Panc1 (cell line): Measurements from ENCODE around the gene ZBTB1. TPM values are rescaled to one million over a fixed set of nuclear protein-coding genes. Genes with fewer than 3 reads are reported as not detected.

ENCODE experiments used
- ATAC-seq: fragments of 200-7000 bp; cut with Tn5 transposase; 2 replicates; pipeline ENCODE4 v1.9.1; 2020; ENCODE audit warnings: mild to moderate bottlenecking, moderate library complexity
- BruUV-seq: library from RNA; stranded (reverse); fragments of 400-500 nt; replicated peaks from 2 replicates; lab custom pipeline; 2021; lab: Mats Ljungman, UMichigan
- CTCF ChIA-PET: fragments of 300-600 bp; sonication (Branson Sonifier 250); formaldehyde crosslinking; loops from one replicate; lab custom pipeline; 2022; ENCODE audit warnings: antibody characterized with exemption; lab: Charles Lee
- POLR2A ChIA-PET: fragments of 300-600 bp; sonication (Branson Sonifier 250); formaldehyde crosslinking; loops from one replicate; lab custom pipeline; 2022; ENCODE audit warnings: antibody characterized with exemption; lab: Charles Lee
- DNase-seq: peaks from one replicate; pipeline ENCODE4 v3.0.0-alpha.2; 2010; ENCODE audit warnings: low read depth, low spot score
- H3K27ac ChIP-seq: 2 replicates; pipeline ENCODE4 v1.5.1; 2011; ENCODE audit warnings: mild to moderate bottlenecking, low read length, inconsistent platforms
- H3K27me3 ChIP-seq: fragments of 200-500 bp; sonication (Bioruptor generic); 2 replicates; pipeline ENCODE4 v1.6.0; 2014; ENCODE audit warnings: low read length, inconsistent platforms; ENCODE audit not compliant: control insufficient read depth, insufficient read depth
- H3K36me3 ChIP-seq: fragments of 200-500 bp; sonication (Bioruptor generic); 2 replicates; pipeline ENCODE4 v1.5.1; 2014; ENCODE audit warnings: inconsistent platforms, mild to moderate bottlenecking, low read length, moderate library complexity; ENCODE audit not compliant: control insufficient read depth, insufficient read depth
- H3K4me1 ChIP-seq: 2 replicates; pipeline ENCODE4 v1.5.1; 2011; ENCODE audit warnings: inconsistent platforms, mild to moderate bottlenecking, low read length, moderate library complexity; ENCODE audit not compliant: control insufficient read depth, insufficient read depth
- H3K4me3 ChIP-seq, 2 experiments: 2 replicates each; pipeline ENCODE4 v1.5.1; 2011 to 2012; ENCODE audit warnings: low read depth in 2 of 2, low read length in 2 of 2, mild to moderate bottlenecking in 2 of 2, inconsistent platforms in 1 of 2, moderate library complexity in 1 of 2
- H3K9me3 ChIP-seq: fragments of 200-500 bp; sonication (Bioruptor generic); 2 replicates; pipeline ENCODE4 v1.5.1; 2014; ENCODE audit warnings: low read depth, mild to moderate bottlenecking, inconsistent platforms, low read length, moderate library complexity; ENCODE audit not compliant: control insufficient read depth, insufficient read depth
- POLR2AphosphoS5 ChIP-seq: IDR thresholded peaks from 2 replicates; pipeline ENCODE4 v1.6.1; 2012; ENCODE audit warnings: mild to moderate bottlenecking, low read depth, low read length, moderate library complexity
- SIN3A ChIP-seq: IDR thresholded peaks from 2 replicates; pipeline ENCODE4 v1.6.1; 2012; ENCODE audit warnings: low read depth, mild to moderate bottlenecking, low read length, moderate library complexity, borderline replicate concordance; ENCODE audit not compliant: insufficient read depth
- TCF7L2 ChIP-seq: IDR thresholded peaks from 2 replicates; pipeline ENCODE4 v1.6.1; 2011; ENCODE audit warnings: mild to moderate bottlenecking, low read depth, low read length, inconsistent platforms
- in situ Hi-C: cut with HindIII; loops from 2 replicates; pipeline ENCODE4 v1.10.0; 2016; ENCODE audit warnings: low sequenced_read_pairs, low pct_unique_long_range_greater_than_20kb
- intact Hi-C: fragments of 100-400 bp; cut with micrococcal nuclease; formaldehyde crosslinking; loops from one replicate; pipeline ENCODE4 v1.10.0; 2022; ENCODE audit not compliant: unreplicated experiment
- total RNA-seq: library from RNA; stranded (reverse); gene quantifications from one replicate; pipeline ENCODE4 v1.2.1, GENCODE V29; 2021; ENCODE audit not compliant: unreplicated experiment
- TF ChIP-seq, protein P1 (sequence below), 2 experiments: IDR thresholded peaks; 2 replicates each; pipeline ENCODE4 v1.6.1; 2011 to 2012; ENCODE audit warnings: low read depth in 2 of 2, control low read depth in 1 of 2, low read length in 1 of 2, mild to moderate bottlenecking in 1 of 2, moderate library complexity in 1 of 2; ENCODE audit not compliant: insufficient read depth in 1 of 2
- TF ChIP-seq, protein P2 (sequence below): fragments of 450-650 bp; IDR thresholded peaks from 2 replicates; pipeline ENCODE4 v1.5.1; 2017; ENCODE audit warnings: mild to moderate bottlenecking

Gene ZBTB1
- total RNA-seq, 1 experiment from 2014 or later, result 36.1 TPM

DNA sequence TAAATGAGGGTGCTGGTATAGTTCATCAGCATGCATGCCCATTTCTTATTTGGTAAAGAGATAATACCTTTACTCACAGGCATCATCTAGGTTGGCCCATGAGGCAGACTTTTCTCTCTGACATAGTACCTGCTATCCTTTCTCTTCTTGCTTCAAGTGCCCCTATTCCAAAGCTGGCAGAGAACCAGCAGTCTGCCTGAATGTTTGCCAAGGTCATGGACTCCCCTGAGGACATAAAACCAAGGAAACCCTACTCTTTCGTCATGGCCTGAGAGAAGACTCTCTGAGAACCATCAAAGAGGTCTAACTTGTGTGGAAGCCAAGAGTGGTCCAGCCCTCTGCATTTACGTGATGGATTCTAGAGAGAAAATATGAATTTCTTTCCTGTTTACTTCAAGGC is 57.1 kb downstream of the ZBTB1 start:
- Histone ChIP-seq H3K4me3 (no peak overlapping the region), H3K27me3 (no peaks in the 10 kb centered on the region), H3K9me3 (no peaks in the 10 kb centered on the region), H3K4me1 (no peaks in the 10 kb centered on the region; the same call in 1 of the 2 replicates), H3K27ac (no peak overlapping the region), H3K36me3 (no peaks in the 10 kb centered on the region)
- ChIA-PET POLR2A (no interaction called here), CTCF (no interaction called here)
- BruUV-seq, result no TSS peak
- intact Hi-C loops (no loop called here), in situ Hi-C loops (no loop called here)
- DNase-seq (no peak), ATAC-seq (no peak)
- TF ChIP-seq POLR2AphosphoS5 (no peak), SIN3A (no peak), TCF7L2 (no peak)
- TF ChIP-seq, protein P1, sequence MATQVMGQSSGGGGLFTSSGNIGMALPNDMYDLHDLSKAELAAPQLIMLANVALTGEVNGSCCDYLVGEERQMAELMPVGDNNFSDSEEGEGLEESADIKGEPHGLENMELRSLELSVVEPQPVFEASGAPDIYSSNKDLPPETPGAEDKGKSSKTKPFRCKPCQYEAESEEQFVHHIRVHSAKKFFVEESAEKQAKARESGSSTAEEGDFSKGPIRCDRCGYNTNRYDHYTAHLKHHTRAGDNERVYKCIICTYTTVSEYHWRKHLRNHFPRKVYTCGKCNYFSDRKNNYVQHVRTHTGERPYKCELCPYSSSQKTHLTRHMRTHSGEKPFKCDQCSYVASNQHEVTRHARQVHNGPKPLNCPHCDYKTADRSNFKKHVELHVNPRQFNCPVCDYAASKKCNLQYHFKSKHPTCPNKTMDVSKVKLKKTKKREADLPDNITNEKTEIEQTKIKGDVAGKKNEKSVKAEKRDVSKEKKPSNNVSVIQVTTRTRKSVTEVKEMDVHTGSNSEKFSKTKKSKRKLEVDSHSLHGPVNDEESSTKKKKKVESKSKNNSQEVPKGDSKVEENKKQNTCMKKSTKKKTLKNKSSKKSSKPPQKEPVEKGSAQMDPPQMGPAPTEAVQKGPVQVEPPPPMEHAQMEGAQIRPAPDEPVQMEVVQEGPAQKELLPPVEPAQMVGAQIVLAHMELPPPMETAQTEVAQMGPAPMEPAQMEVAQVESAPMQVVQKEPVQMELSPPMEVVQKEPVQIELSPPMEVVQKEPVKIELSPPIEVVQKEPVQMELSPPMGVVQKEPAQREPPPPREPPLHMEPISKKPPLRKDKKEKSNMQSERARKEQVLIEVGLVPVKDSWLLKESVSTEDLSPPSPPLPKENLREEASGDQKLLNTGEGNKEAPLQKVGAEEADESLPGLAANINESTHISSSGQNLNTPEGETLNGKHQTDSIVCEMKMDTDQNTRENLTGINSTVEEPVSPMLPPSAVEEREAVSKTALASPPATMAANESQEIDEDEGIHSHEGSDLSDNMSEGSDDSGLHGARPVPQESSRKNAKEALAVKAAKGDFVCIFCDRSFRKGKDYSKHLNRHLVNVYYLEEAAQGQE (IDR thresholded peaks at IDR 0.05; ENCODE audit: insufficient read depth in 1 of 2, low read depth in 2 of 2, low read length in 1 of 2), result no peak
- TF ChIP-seq, protein P2, sequence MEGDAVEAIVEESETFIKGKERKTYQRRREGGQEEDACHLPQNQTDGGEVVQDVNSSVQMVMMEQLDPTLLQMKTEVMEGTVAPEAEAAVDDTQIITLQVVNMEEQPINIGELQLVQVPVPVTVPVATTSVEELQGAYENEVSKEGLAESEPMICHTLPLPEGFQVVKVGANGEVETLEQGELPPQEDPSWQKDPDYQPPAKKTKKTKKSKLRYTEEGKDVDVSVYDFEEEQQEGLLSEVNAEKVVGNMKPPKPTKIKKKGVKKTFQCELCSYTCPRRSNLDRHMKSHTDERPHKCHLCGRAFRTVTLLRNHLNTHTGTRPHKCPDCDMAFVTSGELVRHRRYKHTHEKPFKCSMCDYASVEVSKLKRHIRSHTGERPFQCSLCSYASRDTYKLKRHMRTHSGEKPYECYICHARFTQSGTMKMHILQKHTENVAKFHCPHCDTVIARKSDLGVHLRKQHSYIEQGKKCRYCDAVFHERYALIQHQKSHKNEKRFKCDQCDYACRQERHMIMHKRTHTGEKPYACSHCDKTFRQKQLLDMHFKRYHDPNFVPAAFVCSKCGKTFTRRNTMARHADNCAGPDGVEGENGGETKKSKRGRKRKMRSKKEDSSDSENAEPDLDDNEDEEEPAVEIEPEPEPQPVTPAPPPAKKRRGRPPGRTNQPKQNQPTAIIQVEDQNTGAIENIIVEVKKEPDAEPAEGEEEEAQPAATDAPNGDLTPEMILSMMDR, result no peak

DNA sequence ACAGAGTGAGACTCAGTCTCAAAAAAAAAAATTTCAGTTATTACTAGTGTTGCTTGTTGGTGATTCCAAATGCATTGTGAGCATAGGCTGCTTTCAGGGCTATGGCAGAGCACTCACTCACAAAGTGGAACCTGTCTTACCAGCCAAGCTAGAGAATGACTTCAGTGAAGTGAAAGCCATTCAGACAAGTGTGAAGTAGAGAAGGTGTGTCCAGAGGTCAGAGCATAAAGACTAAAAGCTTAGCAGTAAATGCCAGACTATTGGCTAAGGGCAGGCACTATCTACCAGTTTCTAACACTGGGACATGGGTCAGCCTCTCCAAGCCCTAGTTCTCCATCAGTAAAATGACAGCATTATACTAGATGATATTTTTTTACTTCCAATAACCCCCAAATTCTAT is 57.9 kb downstream of the ZBTB1 start:
- BruUV-seq, result no TSS peak
- POLR2A ChIA-PET, result no interaction called here
- TF ChIP-seq TCF7L2 (no peak), SIN3A (no peak), POLR2AphosphoS5 (no peak)
- TF ChIP-seq, protein P2, result no peak
- TF ChIP-seq, protein P1 (IDR thresholded peaks at IDR 0.05; ENCODE audit: insufficient read depth in 1 of 2, low read depth in 2 of 2, low read length in 1 of 2), result no peak
- no peaks in the 10 kb centered on the region for H3K9me3 ChIP-seq
- H3K27me3 ChIP-seq, result no peaks in the 10 kb centered on the region
- no peak overlapping the region for H3K4me3 ChIP-seq
- no peak for DNase-seq
- H3K36me3 ChIP-seq, result no peaks in the 10 kb centered on the region
- no peaks in the 10 kb centered on the region; the same call in 1 of the 2 replicates for H3K4me1 ChIP-seq
- CTCF ChIA-PET, result no interaction called here
- ATAC-seq, result no peak
- intact Hi-C loops, result no loop called here
- in situ Hi-C loops, result no loop called here
- no peak overlapping the region for H3K27ac ChIP-seq
